ENCODE measurements around the gene SPON1. TPM values are rescaled to one million over a fixed set of nuclear protein-coding genes. Genes with fewer than 3 reads are reported as not detected.

The SPON1 gene
- total RNA-seq, 1 experiment from 2014 or later: not detected

DNA sequence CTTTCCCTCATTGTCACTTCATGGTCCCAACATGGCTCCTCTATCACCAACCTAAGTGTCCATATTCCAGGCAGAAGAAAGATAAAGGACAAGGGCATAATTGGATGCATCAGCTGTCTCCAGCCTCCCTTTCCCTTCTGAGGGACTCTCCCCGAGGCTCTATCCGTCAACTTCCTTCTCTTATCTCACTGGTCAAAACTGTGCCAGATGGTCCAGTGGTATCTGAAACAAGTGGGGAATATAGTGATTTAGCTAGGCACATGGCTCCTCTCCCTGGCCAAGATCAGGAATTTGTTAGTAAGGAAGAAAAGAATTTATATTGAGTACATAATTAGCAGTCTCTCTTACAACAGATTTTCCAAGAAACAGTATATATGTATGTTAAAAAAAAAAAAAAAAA, 12.6 kb upstream of the SPON1 start:
- Histone ChIP-seq H3K9ac (ENCODE audit: low read length) (no peak overlapping the region), H3K27me3 (ENCODE audit: low read length) (no peaks in the 10 kb centered on the region), H3K79me2 (ENCODE audit: low read length) (no peaks in the 10 kb centered on the region), H3F3A (ENCODE audit: low read length, unreplicated experiment) (no peaks in the 10 kb centered on the region), H3K27ac (ENCODE audit: low read length) (no peak overlapping the region), H4K20me1 (ENCODE audit: low read length) (no peaks in the 10 kb centered on the region), H3K4me2 (ENCODE audit: low read length) (no peak overlapping the region), H3K9me3 (ENCODE audit: low read length) (no peaks in the 10 kb centered on the region), H3K4me1 (ENCODE audit: insufficient read depth, low read length) (peaks cover 5% of the 10 kb centered on the region; the same call in 1 of the 2 replicates), H3K9me2 (replicated peaks; ENCODE audit: low read length) (no peaks in the 10 kb centered on the region), H3K4me3 (ENCODE audit: low read length) (no peak overlapping the region), H3K36me3 (ENCODE audit: low read depth, low read length) (no peaks in the 10 kb centered on the region), H2AFZ (ENCODE audit: low read length) (no peak overlapping the region)
- POLR2A ChIA-PET (ENCODE audit: unreplicated experiment): no interaction called here
- ATAC-seq (no peak), DNase-seq (peak; percentile 18)
- CTCF ChIA-PET: interaction anchor here (0.7 kb wide), 2 partner anchors 173 to 200 kb away, joined by 3 to 4 read pairs; no protein-coding TSS in a partner anchor
- no TSS peak for BruUV-seq (replicated peaks)
- intact Hi-C loops (cut with micrococcal nuclease): no loop called here
- TF ChIP-seq, protein P1, sequence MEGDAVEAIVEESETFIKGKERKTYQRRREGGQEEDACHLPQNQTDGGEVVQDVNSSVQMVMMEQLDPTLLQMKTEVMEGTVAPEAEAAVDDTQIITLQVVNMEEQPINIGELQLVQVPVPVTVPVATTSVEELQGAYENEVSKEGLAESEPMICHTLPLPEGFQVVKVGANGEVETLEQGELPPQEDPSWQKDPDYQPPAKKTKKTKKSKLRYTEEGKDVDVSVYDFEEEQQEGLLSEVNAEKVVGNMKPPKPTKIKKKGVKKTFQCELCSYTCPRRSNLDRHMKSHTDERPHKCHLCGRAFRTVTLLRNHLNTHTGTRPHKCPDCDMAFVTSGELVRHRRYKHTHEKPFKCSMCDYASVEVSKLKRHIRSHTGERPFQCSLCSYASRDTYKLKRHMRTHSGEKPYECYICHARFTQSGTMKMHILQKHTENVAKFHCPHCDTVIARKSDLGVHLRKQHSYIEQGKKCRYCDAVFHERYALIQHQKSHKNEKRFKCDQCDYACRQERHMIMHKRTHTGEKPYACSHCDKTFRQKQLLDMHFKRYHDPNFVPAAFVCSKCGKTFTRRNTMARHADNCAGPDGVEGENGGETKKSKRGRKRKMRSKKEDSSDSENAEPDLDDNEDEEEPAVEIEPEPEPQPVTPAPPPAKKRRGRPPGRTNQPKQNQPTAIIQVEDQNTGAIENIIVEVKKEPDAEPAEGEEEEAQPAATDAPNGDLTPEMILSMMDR (conservative IDR thresholded peaks at IDR 0.05; ENCODE audit: low read depth, low read length): 0 out of 2 replicates have a peak, but pooled peaks have one; percentile 28
- TF ChIP-seq EZH2 (IDR thresholded peaks at IDR 0.05; ENCODE audit: low read length, unreplicated experiment): no peak

DNA sequence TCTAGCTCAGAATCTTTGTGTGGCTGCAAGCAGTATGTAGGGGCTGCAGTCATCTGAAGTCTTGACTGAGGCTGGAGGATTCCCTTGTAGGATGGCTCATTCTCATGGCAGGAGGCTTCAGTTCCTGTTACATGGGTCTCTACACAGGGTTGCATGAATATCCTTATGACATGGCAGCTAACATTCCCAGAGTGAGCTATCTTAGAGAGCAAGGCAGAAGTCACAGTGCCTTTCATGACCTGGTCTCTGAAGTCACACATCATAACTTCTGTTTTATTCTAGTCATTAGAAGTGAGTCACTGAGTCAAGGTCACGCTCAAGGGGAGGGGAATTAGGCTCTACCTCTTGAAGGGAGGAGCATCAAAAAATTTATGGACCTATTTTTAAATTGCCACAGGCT, 10.3 kb upstream of the SPON1 start:
- no peak overlapping the region for H3K9ac ChIP-seq (ENCODE audit: low read length)
- BruUV-seq (replicated peaks): no TSS peak
- intact Hi-C loops (cut with micrococcal nuclease): loop anchor here (1.0 kb wide), 1 partner anchor 79 kb away; no protein-coding TSS in a partner anchor
- CTCF ChIA-PET: interaction anchor here (0.5 to 1.5 kb wide), 5 partner anchors 180 to 503 kb away, joined by 3 to 10 read pairs (median 4); no protein-coding TSS in a partner anchor
- H3K4me3 ChIP-seq (ENCODE audit: low read length): no peak overlapping the region
- no peaks in the 10 kb centered on the region for H3K79me2 ChIP-seq (ENCODE audit: low read length)
- DNase-seq (no peak), ATAC-seq (peak; percentile 27)
- H3K9me3 ChIP-seq (ENCODE audit: low read length): no peaks in the 10 kb centered on the region
- H3K27ac ChIP-seq (ENCODE audit: low read length): no peak overlapping the region
- no peaks in the 10 kb centered on the region for H3K9me2 ChIP-seq (replicated peaks; ENCODE audit: low read length)
- no peaks in the 10 kb centered on the region for H3K36me3 ChIP-seq (ENCODE audit: low read depth, low read length)
- peaks cover 5% of the 10 kb centered on the region; the same call in 1 of the 2 replicates for H3K4me1 ChIP-seq (ENCODE audit: insufficient read depth, low read length)
- H3K27me3 ChIP-seq (ENCODE audit: low read length): no peaks in the 10 kb centered on the region
- TF ChIP-seq EZH2phosphoT487 (IDR thresholded peaks at IDR 0.05; ENCODE audit: borderline replicate concordance, low read length): no peak
- TF ChIP-seq, protein P1 (conservative IDR thresholded peaks at IDR 0.05; ENCODE audit: low read depth, low read length): no peak
- TF ChIP-seq EZH2 (IDR thresholded peaks at IDR 0.05; ENCODE audit: low read length, unreplicated experiment): no peak
- no peak overlapping the region for H3K4me2 ChIP-seq (ENCODE audit: low read length)
- no peaks in the 10 kb centered on the region for H3F3A ChIP-seq (ENCODE audit: low read length, unreplicated experiment)
- H4K20me1 ChIP-seq (ENCODE audit: low read length): no peaks in the 10 kb centered on the region
- H2AFZ ChIP-seq (ENCODE audit: low read length): no peak overlapping the region
- POLR2A ChIA-PET (ENCODE audit: unreplicated experiment): no interaction called here

DNA sequence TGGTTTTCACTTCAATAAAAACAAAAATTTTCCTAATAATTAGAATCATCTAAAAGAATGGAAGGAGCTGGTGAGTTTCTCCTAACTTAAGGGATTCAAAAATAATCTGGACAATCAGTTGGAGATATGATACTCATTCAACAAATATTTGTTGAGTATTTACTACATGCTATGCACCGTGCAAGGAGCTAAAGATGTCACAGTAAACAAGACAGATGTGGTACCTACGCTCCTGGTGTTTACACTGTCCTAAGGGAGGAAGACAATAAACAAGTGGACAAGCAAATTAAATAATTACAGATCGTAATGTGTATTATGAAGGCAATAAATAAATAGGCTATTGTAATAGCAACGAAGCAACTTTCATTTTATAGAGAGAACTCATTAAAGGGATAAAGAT, 9.9 kb upstream of the SPON1 start:
- Histone ChIP-seq H3K9me3 (ENCODE audit: low read length) (no peaks in the 10 kb centered on the region), H3K9ac (ENCODE audit: low read length) (no peak overlapping the region), H3K27ac (ENCODE audit: low read length) (no peak overlapping the region), H3F3A (ENCODE audit: low read length, unreplicated experiment) (no peaks in the 10 kb centered on the region), H3K4me3 (ENCODE audit: low read length) (no peak overlapping the region), H3K79me2 (ENCODE audit: low read length) (no peaks in the 10 kb centered on the region), H3K27me3 (ENCODE audit: low read length) (no peaks in the 10 kb centered on the region), H2AFZ (ENCODE audit: low read length) (no peak overlapping the region), H3K36me3 (ENCODE audit: low read depth, low read length) (no peaks in the 10 kb centered on the region), H3K4me1 (ENCODE audit: insufficient read depth, low read length) (peaks cover 5% of the 10 kb centered on the region; the same call in 1 of the 2 replicates), H3K9me2 (replicated peaks; ENCODE audit: low read length) (no peaks in the 10 kb centered on the region), H4K20me1 (ENCODE audit: low read length) (no peaks in the 10 kb centered on the region), H3K4me2 (ENCODE audit: low read length) (no peak overlapping the region)
- peak; percentile 69 for ATAC-seq
- BruUV-seq (replicated peaks): no TSS peak
- ChIA-PET POLR2A (ENCODE audit: unreplicated experiment) (no interaction called here), CTCF (interaction anchor here (0.5 to 1.5 kb wide), 4 partner anchors 181 to 503 kb away, joined by 3 to 10 read pairs (median 4); no protein-coding TSS in a partner anchor)
- no peak for DNase-seq
- intact Hi-C loops (cut with micrococcal nuclease): loop anchor here (1.0 kb wide), 1 partner anchor 79 kb away; no protein-coding TSS in a partner anchor
- TF ChIP-seq EZH2 (IDR thresholded peaks at IDR 0.05; ENCODE audit: low read length, unreplicated experiment) (no peak), EZH2phosphoT487 (IDR thresholded peaks at IDR 0.05; ENCODE audit: borderline replicate concordance, low read length) (no peak)
- TF ChIP-seq, protein P1 (conservative IDR thresholded peaks at IDR 0.05; ENCODE audit: low read depth, low read length): no peak
